Activated T-helper 17 cell treated with anti-CD3 and anti-CD28 coated beads, Interleukin-2, amount 50 U/mL, for 72 hours (primary cell): ENCODE results near the gene DTX3. TPM values are rescaled to one million over a fixed set of nuclear protein-coding genes. Genes with fewer than 3 reads are reported as not detected.
A peak's percentile ranks its signal among the peaks of the same experiment; 100 is the strongest.
"Not testable (repeated sequence)": the region's sequence is repeated elsewhere in the genome, so short reads cannot be mapped to it uniquely, and the experiment has no call there.

Experiments
- ATAC-seq: fragments of 150-1000 bp; cut with Tn5 transposase; replicated peaks from 2 replicates; pipeline ENCODE4 v1.10.0; 2021; ENCODE audit warnings: mild to moderate bottlenecking, moderate library complexity
- H3K27ac Mint-ChIP-seq: one replicate; pipeline ENCODE4 v1.8.0; 2022; ENCODE audit warnings: mixed read lengths
- H3K27me3 Mint-ChIP-seq: one replicate; pipeline ENCODE4 v1.8.0; 2022; ENCODE audit warnings: mixed read lengths
- H3K36me3 Mint-ChIP-seq: one replicate; pipeline ENCODE4 v1.8.0; 2022; ENCODE audit warnings: low read depth, mild to moderate bottlenecking, mixed read lengths
- H3K4me1 Mint-ChIP-seq: one replicate; pipeline ENCODE4 v1.8.0; 2022; ENCODE audit warnings: mixed read lengths
- H3K4me3 Mint-ChIP-seq: one replicate; pipeline ENCODE4 v1.8.0; 2022; ENCODE audit warnings: mild to moderate bottlenecking, mixed read lengths
- H3K9me3 Mint-ChIP-seq: one replicate; pipeline ENCODE4 v1.8.0; 2022; ENCODE audit warnings: mixed read lengths
- total RNA-seq, 2 donors: library from RNA; stranded (reverse); gene quantifications; one replicate each; pipeline ENCODE4 v1.2.3, GENCODE V29; 2022

Gene DTX3
- total RNA-seq, 2 donors from 2014 or later, result 16.7 to 19.5 TPM

DNA sequence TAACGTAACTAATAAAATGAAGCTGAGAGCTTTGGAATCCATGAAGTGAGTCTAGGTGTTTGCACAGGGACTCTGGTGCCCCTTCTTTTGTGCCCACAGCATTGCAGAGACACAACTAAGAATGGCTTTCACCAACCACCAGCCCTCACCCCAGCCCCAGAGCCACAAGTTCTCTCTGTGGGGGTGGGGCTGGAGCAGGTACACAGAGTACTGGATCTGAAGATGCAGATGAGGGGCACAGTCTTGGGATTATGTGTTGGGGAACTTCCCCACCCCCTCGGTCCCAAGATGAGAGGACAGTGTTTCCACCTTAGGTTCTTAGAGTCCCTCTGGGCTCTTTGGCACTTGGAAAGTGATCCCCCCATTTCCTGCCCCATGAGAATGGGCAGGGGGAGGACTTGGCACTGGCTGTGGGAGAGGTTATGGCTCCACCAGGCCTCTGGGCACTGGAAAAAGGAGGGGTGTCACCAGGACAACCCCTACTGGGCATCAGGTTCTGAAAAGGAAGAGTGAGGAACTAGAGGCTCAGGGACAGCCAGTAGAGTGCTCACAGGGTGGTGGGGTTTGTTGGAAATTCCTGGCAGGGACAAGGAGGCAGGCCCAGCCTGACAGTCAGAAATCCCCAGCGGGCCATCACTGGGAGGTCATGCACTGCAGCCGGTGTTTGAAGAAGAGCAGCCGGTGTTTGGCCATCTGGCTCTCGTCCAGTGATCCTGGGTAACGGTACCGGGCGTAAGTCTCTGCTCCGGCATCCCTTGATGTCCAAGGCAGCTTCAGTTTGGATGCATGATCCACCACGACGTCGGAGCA lies 21.7 kb downstream of the DTX3 start:
- Mint-ChIP-seq H3K9me3 (no peaks in the 10 kb centered on the region), H3K4me1 (peaks cover 7% of the 10 kb centered on the region), H3K4me3 (peak overlapping the region; percentile 20), H3K36me3 (peaks cover 6% of the 10 kb centered on the region), H3K27me3 (peaks cover 72% of the 10 kb centered on the region), H3K27ac (no peak overlapping the region)
- no peak for ATAC-seq

DNA sequence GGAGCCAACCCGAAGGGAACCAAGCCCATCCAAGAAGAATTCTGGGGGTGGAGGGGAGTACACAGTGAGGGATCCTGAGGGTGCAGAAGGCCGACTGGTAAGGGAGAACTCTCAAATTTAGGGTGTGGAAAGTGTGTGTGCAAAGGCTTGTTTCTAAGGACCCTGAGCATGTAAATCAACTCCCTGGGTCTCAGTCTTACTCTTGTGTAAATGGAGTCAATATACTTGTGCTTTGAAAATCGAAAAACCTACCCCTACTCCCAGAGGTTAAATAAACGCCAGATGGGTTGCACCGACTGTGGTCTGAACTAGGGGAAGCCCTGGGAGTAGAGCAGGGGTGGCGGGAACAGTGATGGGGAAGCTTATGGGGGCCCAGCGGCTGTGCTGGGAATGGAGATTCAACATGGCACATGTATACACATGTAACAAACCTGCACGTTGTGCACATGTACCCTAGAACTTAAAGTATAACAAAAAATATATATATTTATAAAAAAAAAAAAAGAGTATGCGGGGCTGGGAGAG lies 22.4 kb downstream of the DTX3 start:
- peaks cover 74% of the 10 kb centered on the region for H3K27me3 Mint-ChIP-seq
- peak overlapping the region; percentile 20 for H3K4me3 Mint-ChIP-seq
- H3K4me1 Mint-ChIP-seq, result peaks cover 3% of the 10 kb centered on the region
- peaks cover 4% of the 10 kb centered on the region for H3K36me3 Mint-ChIP-seq
- ATAC-seq, result no peak
- no peak overlapping the region for H3K27ac Mint-ChIP-seq
- H3K9me3 Mint-ChIP-seq, result no peaks in the 10 kb centered on the region

DNA sequence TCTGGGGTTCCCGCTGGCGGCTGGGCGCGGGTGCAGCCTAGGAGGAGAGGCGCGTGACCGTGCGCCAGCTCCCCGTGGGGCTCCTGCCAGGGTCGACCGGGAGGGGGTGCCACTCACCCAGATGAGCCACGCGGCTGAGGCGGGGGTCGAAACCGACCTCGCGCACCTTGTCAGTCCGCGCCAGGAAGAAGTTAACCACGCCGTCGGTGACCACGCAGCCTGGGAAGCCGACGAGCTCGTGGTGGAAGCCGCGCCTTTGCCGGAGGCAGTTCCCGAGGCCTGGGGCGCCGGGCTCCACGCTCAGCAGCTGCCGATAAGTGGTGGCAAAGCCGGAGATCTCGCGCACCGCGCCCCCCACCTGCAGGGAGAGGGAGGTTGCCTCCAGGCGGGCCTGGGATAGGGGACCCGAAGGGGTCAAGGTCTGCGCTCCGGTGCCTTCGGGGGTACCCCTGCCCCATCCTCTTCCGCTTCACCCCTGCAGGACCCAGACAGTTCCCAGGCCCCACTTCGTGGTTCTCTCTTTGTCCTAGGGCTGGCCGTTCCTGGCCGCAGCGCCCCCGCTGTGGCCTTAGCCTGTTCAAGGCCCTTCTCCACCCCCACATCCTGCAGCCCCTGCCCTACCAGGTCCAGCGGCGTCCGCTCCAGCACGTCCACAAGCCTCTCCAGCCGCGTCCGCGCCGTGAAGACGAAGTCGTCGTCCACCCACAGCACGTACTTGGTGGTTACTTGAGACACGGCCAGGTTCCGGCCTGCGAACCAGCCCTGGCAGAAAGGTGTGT lies 23.1 kb downstream of the DTX3 start:
- Mint-ChIP-seq H3K4me3 (no peak overlapping the region), H3K36me3 (no peaks in the 10 kb centered on the region), H3K27me3 (peaks cover 71% of the 10 kb centered on the region), H3K27ac (no peak overlapping the region), H3K4me1 (no peaks in the 10 kb centered on the region), H3K9me3 (no peaks in the 10 kb centered on the region)
- peak; percentile 35 for ATAC-seq

DNA sequence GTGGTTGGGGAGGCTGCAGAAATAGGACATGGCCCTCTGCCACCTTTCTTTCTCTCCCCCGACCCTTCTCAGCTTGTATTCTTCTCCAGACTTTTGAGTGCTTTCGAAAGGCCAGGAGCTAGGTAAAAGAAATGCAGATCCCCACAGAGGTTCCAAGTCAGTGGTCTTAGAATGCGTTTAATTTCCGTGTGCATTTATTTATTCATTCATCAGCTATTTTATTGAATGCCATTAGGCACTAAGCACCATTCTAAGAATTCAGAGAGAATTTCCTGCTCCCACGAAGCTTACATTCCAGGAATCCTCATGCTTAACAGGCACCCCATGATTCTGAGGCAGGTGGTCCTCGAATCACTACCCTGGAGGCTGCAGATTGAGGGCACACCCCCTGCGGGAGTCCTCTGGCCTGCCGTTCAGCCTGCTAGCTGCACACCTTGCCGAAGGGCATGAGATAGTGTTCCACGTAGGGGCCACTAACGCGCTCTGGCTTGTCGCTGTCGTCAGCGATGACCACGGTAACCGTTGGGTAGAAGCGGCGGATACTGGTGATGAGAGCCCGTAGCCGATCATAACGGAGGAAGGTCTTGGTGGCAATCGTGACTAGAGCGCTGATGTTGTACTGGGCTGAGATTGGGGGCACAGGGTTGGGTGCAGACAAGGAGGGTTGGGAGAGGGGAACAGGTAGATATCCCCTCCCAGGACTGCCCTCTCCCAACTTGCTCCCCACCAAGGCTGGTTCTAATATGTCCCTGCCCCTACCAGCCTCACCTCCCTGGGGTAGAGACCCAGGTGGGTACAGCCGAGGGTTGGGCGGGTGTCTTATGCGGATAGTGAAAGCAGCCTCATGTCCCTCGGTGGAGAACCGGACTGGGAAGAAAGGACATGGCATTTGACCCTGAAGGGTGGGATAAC lies 23.9 kb downstream of the DTX3 start:
- Mint-ChIP-seq H3K36me3 (no peaks in the 10 kb centered on the region), H3K4me1 (no peaks in the 10 kb centered on the region)

DNA sequence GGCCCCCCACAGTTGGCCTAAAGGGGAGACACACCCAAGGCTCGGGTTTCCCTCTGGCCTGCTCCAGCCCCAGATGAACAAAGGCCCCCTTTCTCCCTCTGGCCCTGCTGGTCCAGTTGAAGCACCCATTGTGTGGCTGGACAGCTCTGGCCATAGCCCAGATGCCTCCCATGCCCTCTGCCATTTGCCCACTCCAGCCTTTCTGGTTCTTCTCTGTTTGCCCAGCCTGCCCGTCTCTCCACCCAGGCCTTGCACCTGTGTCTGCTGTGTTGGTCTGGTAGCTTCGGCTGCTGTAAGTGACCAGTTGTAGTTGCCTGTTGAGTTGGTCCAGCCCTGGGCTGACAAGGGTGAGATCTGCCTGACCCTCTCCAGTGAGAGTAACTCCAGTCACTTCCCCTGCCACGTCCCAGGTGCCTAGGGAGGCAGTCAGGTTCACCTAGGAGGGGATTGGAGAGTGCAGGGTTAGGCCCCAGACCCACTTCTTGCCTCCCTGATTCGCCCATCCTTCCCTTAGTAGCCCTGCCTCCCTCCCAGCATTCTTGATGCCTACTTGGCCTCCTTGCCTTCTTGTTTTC lies 25.4 kb downstream of the DTX3 start:
- Mint-ChIP-seq H3K36me3 (no peaks in the 10 kb centered on the region), H3K27me3 (peaks cover 57% of the 10 kb centered on the region), H3K4me1 (no peaks in the 10 kb centered on the region), H3K27ac (no peak overlapping the region), H3K4me3 (no peak overlapping the region), H3K9me3 (no peaks in the 10 kb centered on the region)
- no peak for ATAC-seq

More for the DNA sequence above, 23.9 kb downstream of the DTX3 start:
- no peak for ATAC-seq
- H3K27me3 Mint-ChIP-seq, result peaks cover 67% of the 10 kb centered on the region
- H3K27ac Mint-ChIP-seq, result no peak overlapping the region
- H3K4me3 Mint-ChIP-seq, result no peak overlapping the region
- H3K9me3 Mint-ChIP-seq, result no peaks in the 10 kb centered on the region

DNA sequence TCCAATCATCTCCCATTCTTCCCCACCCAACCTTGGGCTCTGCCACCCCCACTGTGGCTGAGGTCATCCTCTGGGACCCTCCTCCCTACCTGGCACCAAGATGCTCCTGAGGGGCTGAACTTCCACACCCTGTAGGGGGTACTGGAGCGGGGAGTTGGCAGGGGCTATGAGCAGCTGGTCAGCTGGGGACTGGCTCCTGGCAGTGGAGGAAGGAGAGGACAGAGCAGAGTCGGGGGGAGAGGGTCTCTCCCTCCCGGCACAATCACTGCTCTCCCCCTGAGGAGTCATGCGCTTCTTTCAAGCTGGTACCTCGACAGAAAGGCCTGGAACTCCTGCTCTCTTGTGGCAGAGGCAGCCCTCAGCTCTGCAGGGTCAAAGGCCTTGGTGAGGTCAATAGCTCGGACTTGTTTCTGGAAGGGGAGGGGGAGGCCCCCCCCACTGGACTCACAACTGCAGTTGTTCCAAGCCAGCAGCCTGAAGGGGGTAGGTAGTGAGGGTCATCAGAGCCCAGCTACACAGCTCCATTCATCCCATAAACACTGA lies 26.3 kb downstream of the DTX3 start:
- Mint-ChIP-seq H3K9me3 (no peaks in the 10 kb centered on the region), H3K4me3 (peak overlapping the region; percentile 76), H3K36me3 (no peaks in the 10 kb centered on the region), H3K4me1 (no peaks in the 10 kb centered on the region), H3K27me3 (peaks cover 49% of the 10 kb centered on the region), H3K27ac (no peak overlapping the region)
- ATAC-seq, result no peak

DNA sequence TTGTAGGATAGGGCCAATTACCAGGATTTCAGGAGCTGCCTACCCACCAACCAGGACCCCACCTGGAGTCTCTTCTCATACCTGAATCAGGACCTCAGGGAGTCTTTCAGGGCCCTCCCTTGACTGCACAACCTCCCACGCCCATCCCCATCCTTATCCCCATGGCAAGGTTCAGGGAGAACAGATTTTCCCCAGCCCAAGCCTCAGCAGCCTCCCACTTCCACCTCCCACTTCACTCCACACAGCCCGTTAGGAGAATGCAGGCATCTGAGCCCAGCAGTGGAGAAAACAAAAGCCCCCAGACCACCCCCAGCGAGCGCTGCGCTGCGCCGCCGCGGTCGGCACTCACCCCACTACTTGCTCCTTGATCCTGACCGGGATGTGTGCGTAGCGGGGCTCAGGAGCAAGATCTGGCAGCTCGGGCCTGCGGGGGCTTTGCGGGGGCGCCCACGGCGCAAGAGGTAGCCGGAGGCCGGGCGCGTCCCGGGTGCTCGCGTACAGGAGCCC lies 27.0 kb downstream of the DTX3 start:
- Mint-ChIP-seq H3K36me3 (no peaks in the 10 kb centered on the region), H3K27me3 (peaks cover 42% of the 10 kb centered on the region), H3K27ac (no peak overlapping the region), H3K9me3 (no peaks in the 10 kb centered on the region), H3K4me3 (peak overlapping the region; percentile 76), H3K4me1 (no peaks in the 10 kb centered on the region)
- no peak for ATAC-seq

DNA sequence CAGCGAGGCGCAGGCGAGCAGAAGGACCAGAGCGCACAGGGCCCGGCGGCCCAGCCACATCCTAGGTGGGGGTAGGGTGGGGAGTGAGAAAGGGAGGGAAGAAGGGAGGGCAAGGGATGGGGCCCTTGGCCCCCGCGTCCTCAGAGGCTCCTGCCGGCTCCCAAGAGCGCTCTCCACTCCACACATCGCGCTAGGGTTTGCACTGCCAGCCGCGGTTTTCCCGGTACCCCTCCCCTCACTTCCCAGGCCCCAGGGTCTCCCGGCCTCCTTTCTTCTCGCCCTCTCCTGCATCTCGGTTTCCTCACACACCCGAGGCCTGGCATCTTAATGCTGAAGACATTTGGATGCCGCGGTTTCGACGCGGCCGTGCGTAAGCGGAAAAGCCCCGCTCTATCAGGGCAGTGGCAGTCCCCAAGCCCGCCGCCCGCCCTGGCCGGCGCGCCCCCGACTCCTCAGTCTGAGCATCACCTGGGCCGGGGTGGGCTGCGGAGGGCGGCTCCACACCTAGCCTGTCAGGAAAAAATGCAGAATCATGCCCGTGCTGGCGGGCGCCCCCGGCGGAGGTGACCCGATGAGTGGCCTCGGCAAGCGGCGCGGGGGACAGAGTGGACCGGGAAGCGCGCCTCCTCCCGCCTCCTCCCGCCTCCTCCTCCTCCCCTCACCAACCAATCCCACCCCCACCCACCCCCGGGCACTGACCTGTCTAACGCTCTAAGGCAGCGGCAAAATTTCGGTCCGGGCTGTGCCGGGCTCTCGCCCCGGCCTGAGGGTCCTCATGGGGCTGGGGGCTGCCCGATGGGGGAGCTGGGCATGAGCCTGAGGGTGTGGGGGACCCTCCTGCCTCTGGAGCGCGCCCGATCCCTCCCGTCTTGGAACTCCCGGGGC lies 27.7 kb downstream of the DTX3 start:
- Mint-ChIP-seq H3K27me3 (peaks cover 36% of the 10 kb centered on the region), H3K9me3 (no peaks in the 10 kb centered on the region), H3K4me1 (no peaks in the 10 kb centered on the region), H3K27ac (no peak overlapping the region), H3K4me3 (peak overlapping the region; percentile 76), H3K36me3 (no peaks in the 10 kb centered on the region)
- ATAC-seq, result peak; percentile 50

DNA sequence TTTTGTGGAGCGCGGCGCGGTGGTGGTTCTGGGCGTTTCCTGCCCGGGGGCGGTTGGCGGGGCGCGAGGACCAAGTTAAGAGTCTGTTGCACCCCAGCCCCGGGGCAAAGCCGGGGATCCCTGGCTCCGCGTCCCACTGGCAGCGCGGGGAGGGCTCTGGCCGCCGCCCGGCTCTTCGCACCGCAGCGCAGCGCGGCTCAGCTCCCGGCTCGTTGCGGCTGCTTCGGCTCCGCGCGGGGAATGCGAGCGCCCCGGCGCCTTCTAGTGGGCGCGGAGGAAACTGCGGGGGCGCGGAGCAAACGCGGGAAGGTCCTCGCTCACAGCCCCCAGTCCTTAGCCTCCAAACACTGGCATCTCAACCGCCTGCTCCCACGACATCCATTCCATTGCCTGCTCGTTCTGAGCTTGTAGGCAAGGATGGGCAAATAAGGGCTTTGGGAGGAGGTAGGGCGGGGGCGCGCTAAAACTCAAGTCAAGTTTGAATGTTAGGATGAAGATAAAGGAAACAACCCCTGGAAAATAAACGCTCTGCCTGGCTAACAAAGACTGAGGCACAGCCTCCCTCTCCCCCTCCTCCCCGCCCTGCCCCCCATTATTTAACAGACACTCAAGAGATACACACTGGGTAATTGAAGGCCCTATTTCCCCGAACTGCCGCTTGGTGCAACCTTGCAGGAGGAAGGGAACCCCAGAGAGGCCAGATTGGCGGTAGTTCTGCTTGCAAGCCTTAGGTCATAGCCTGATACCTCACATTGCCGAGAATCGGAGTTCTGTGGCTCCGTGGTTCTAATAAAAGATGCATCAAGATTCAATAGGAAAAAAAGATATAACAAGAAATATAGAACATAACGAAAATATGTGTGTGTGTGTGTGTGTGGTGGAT lies 28.6 kb downstream of the DTX3 start, which contains the start of gene B4GALNT1:
TSS of gene B4GALNT1 (minus strand) at position 244 of the 883 bp plus-strand sequence. CDS start 1,069 bp downstream, outside the sequence.
- no peaks in the 10 kb centered on the region for H3K4me1 Mint-ChIP-seq
- ATAC-seq, result peak; percentile 88
- H3K27ac Mint-ChIP-seq, result no peak within 1 kb of the TSS
- no peaks in the 10 kb centered on the region for H3K36me3 Mint-ChIP-seq
- H3K27me3 Mint-ChIP-seq, result peaks cover 33% of the 10 kb centered on the region
- H3K4me3 Mint-ChIP-seq, result peak within 1 kb of the TSS; percentile 76
- H3K9me3 Mint-ChIP-seq, result no peaks in the 10 kb centered on the region

DNA sequence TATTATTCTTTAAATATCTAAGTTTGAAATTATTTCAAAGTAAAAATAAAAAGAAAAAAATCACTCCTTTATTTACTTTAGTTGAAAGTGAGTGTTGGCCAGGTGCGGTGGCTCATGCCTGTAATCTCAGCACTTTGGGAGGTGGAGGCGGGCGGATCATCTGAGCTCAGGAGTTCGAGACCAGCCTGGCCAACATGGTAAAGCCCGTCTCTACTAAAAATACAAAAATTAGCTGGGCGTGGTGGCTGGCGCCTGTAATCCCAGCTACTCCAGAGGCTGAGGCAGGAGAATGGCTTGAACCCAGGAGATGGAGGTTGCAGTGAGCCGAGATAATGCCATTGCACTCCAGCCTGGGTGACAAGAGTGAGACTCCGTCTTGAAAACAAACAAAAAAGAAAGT lies 32.1 kb downstream of the DTX3 start:
- H3K4me3 Mint-ChIP-seq, H3K27ac Mint-ChIP-seq: not testable (repeated sequence)

DNA sequence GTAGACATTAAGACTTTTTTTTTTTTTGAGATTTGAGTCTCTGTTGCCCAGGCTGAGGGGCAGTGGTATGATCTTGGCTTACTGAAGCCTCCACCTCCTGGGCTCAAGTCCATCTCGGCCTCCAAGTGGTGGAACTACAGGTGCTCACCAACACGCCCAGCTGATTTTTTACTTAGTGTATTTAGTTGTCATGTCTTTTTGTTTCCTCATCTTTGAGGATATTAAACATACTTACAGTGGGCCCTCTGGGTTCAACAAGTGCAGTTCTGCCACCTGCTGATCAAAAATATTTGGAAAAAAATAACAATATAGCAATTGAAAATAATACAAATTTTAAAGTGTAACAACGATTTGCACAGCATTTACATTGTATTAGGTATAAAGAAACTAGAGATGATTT lies 32.7 kb downstream of the DTX3 start:
- H3K9me3 Mint-ChIP-seq, result no peaks in the 10 kb centered on the region
- no peak for ATAC-seq
- H3K4me1 Mint-ChIP-seq, result no peaks in the 10 kb centered on the region
- no peak overlapping the region for H3K4me3 Mint-ChIP-seq
- peaks cover 19% of the 10 kb centered on the region for H3K27me3 Mint-ChIP-seq
- H3K36me3 Mint-ChIP-seq, result no peaks in the 10 kb centered on the region
- H3K27ac Mint-ChIP-seq, result no peak overlapping the region

More for the DNA sequence above, 32.1 kb downstream of the DTX3 start:
- not testable (repeated sequence) for H3K9me3 Mint-ChIP-seq, H3K4me1 Mint-ChIP-seq, H3K36me3 Mint-ChIP-seq, ATAC-seq
- peaks cover 21% of the 10 kb centered on the region for H3K27me3 Mint-ChIP-seq

DNA sequence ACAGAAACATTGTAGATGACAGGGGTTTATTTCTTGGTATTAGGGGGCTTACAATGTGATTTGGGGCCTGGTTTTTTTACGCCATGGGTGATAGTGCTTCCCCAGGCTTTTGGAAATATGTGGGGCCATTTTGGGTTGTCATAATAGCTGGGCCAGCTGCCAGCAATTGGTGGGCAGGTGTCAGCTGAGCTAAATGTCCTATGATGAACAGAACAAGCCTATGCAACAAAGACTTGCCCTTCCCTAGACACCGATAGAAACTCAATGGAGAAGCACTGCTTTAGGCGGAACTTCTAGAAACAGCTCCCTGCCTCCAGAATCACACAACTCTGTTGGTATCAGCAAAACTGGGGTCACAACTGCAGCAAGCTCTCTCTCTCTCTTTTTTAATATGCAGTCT lies 33.5 kb downstream of the DTX3 start:
- Mint-ChIP-seq H3K9me3 (no peaks in the 10 kb centered on the region), H3K4me1 (no peaks in the 10 kb centered on the region), H3K4me3 (no peak overlapping the region), H3K27me3 (peaks cover 19% of the 10 kb centered on the region), H3K36me3 (no peaks in the 10 kb centered on the region), H3K27ac (no peak overlapping the region)
- ATAC-seq, result no peak
